EH (cell line): Measurements from ENCODE around the gene PTPRN2.

Source experiments
- DNase-seq: peaks from one replicate; pipeline ENCODE4 v3.0.0-alpha.2; 2015; ENCODE audit warnings: low read depth

PTPRN2 gene

DNA sequence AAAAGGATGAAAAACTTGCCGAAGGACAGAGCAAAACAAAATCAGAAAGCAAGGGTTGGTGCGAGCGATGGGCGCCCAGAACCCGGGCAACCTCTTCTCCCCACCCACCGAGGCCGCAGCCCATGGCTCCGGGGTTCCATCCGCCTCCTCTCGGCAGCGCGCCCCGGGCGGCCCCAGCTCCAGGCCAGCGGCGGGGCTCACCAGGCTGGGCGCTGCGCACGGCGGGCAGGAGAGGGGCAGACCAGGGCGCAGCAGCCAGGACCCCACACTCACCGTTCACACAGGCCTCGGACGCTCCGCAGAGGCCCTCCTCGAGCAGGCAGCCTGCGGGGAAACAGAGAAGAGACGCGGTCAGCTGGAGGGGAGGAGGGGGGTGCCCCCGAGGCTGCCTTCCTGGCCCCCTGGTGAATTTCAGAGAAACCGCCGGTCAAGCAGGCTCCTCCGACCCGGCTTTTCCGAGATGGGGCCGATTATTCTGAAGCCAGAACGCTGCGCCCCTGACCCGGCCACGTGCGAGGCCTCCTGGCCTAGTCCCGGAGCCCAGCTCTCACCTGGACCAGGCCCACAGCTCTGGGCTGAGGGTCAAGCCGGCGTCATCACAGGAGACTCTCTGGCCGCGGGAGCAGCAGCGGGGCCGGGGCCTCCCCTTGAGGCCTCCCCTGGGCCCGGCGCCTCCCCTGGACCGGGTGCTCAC is 98.0 kb downstream of the PTPRN2 start:
- no peak for DNase-seq

DNA sequence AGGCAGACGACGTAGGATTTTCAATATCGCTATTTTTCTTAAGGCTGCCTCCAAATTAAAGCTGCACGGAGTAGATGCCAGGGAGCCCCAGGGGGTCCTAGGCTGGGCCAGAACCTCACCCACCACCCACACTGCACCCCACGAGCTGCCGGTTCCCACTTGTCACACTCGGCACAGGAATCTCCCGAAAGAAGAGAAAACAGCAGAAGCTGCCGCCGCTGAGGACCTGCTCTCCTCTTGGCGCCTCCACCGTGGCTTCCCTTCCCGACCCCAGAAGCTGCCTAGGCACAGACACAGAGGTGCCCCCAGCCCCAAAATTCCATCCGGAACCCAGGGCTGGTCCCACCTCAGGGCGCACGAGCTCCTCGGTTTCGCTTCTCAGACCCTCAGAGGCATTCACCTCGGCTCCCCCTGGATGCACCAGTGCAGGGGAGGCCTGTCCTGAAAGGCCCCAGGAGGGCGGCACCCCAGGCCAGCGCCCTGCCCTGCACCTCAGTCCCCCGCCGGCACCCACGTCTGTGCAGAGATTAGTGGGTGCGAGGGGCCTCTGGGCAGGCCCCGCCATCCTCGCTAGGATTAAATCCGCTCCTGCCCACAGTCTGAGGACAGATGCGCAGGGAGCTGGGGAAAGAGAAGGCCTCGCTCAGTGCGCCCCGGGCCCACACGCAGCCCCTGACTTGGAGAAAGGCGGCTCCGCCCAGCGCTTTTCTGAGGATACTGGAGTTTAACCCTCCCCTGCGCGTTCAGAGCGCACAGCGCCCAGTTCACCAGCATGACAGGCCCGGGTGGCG is 99.2 kb downstream of the PTPRN2 start:
- DNase-seq = no peak

DNA sequence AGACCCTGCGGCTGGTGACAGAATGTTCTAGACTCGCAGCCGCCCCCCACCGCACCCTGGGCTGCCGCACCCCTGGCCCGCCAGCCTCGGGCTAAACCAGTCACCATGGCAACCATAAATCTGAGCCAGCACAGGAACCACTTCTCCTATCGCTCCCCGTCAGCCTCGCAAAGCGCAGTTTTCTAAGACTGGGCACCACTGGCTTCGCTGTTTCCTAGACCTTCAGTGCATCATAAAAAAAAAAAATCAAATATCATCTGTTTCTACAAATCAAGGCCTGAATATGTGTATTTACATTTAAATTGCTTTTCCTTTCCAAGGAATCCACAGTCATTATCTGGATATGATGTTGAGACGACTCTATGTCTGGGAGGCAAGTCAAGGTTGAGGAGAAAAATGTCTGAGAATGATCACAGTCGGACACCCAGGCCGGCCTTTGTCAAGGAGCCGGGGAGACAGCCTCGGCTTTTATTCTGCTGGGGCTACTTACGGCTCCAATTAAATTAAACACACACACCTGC is 99.9 kb downstream of the PTPRN2 start:
- DNase-seq = no peak

DNA sequence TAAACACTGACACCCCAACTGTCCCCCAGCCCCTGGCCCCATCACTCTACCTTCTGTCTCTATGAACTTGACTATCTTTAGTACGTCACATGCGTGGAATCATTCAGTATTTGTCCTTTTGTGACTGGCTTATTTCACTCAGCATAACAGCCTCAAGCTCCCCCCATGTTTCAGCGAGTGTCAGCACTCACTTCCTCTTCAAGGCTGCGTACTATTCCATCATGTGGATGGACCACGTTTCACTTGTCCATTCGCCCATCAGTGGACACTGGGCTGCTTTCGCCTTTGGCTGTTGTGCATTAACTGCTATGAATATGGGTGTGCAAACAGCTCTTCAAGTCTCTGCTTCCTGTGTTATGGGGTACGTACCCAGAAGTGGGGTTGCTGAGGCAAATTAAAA is 100.7 kb downstream of the PTPRN2 start:
- DNase-seq = no peak

DNA sequence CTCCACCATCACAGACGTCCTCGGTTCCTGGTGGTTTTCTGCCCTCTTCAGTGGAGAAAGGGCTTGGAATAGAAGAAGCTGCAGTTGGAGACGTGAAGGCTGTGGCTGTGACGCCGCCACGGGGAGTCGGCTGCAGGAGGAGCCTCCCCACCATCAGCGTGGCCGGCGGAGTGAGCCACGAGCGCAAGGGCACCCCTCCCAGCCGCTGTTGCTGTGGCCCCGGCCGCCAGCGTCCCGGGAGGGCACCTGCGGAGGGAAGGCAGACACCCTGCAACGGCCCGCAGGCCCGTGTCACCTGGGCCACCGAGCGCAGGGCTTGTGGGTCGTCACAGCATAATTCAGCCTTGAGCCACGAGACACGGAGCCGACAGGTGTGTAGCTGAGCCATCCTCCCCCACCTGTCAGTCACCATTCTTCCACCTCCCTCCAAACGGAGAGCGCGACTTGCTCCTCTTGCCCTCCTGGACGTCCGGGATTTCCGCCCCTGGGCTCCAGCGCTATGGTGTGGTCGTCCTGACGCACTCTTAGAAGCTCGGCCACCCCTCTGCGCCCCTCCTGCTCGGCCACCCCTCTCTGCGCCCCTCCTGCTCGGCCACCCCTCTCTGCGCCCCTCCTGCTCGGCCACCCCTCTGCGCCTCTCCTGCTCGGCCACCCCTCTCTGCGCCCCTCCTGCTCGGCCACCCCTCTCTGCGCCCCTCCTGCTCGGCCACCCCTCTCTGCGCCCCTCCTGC is 102.7 kb downstream of the PTPRN2 start:
- no peak for DNase-seq

DNA sequence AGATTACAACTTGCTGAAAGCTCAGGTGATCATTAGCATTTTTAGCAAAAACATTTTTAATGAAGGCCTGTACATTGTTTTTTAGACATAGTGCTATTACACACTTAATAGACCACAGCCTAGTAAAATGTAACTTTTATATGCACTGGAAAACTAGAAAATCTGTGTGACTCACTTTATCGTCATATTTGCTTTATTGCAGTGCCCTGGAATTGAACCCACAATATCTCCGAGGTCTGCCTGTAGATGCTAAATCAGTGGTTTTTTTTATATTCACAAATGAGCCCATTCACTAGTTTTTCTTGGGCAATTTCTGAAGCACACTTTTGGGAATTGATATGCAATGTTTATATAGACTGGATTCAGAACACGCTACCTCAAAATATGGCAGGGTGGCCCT is 105.1 kb downstream of the PTPRN2 start:
- no peak for DNase-seq

DNA sequence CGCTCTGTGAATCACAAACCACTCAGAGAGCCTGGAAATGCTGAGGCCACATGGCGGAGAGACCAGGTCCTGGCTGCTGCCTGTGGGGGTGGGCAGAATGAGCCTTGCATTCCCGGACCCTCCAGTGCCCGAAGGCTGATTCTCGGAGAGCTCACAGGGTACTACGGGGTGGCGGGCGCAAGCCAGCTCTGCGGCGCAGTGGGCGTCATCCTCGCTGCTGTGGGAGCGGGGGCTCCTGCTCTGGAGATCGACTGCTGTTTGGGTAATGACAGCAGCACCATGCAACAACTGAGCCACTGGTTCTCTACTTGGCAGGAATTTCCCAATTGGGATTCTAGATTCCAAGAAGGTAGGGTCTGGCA is 108.0 kb downstream of the PTPRN2 start:
- no peak for DNase-seq

DNA sequence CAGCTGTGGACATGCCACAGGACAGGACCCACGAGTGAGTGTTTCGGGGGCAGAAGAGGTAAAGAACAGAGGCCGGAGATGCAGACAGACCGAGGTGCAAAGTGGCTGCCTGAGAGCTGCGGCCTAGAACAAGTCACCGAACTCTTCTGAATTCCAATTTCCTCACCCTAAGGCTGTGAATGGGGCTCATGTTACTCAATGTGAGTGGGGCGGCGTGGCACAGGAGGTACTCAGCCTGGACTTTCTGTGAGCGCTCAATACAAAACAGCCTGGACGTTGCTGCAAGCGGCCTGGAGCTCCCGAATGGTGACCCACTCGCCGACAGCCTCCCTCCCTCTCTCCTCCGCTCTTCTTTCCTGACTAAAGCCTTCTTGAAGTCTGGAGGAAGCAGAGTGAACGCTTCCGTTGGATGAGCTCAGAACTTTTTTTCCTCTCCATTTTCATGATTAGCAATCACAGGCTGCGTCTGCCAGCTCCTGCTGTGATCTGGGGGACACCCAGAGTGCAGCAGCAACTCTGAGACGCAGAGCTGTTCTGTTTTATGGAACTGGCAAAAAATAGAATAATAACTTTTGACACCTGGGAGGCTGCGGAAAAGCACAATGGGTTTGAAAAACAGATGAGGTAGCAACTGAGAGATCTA is 108.5 kb downstream of the PTPRN2 start:
- DNase-seq = no peak

DNA sequence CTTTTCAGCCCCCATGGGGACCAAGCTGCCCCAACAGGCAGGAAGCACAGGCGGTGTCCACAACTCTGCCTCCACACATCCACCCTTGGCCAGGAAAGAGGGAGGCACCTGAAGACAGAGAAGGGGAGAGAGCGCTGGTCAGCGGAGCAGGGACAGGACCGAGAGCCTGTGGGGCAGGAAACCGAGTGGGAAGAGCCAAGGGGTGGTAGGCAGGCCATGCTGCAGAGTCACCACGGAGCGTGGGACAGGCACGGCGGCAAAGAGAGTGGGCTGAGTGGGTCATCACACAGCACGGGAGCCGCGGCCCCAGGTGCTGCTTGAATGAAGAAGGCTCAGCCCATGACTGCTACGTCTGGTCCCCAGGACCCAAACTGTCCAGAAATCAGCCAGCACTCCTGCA is 109.8 kb downstream of the PTPRN2 start:
- no peak for DNase-seq

DNA sequence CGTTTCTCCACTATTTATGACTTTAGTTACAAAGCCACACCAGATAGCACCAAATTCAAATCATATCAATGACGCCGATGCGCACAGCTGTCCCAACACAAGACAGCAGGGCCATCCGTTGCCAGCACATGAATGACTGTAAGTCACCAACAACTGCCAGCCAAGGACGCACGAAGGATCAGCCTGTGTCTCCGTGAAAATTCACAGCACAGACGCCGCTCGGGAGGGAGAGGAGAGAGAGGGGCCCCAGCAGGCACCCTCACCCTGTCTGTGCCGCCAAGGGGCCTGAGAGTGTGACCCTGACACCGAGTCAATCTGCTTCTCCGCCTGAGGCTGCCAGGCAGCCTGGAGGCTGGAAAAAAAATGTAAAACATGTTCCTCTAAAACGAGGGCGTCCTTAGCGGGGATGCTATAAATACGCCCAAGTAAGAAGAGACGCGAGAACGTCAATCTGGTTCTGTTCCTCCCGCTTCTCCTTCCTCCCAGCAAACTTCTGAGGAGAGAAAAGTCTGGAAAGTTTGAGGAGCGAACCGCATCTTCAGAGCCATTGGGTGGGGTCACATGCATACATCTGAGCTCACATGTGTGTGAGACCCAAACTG is 111.2 kb downstream of the PTPRN2 start:
- DNase-seq = no peak

DNA sequence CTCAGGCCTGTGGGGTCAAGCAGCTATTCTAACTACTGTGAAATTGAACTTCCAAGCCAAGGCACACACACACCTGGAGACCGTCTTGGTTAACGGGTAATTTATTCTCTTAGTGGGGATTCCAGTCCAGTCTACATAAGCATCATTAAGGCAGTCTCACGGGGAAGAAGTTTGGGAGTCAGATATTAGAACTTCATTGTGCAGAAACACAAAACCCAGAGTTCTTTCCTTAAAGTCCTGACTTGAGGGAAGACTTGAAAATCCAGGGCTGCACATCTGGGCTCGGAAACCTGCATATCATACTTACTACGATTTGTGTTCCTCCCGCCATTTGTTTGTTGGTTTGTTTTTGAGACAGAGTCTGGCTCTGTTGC is 112.0 kb downstream of the PTPRN2 start:
- no peak for DNase-seq

DNA sequence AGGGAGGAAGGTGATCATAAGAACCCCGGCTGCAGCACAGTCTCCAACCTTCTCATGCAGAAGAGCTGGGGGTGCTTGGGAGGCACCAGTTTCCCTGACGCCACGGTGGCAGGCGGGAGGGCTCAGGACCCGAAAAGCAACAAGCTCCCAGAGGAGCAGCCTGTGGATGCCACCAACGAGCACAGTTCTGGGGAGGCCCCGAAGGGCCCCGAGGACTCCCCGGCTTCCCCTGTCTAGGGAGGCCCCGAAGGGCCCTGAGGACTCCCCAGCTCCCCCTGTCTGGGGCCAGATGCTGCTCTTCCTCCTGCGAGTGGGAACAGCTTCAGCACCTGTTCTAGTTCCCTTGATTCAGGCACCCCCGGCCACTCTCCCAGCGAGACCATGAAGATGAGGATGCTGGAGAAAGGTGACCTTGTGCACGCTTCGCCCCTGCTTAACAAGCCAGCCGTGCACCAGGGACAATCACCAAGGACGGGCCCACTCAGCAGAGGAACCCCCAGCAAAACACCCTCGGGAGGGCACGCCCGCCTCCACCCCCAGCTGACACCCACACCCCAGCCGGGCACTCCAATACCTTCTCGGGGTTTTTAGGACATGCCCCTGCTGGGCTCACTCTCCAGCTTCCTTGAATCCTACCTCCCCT is 112.5 kb downstream of the PTPRN2 start:
- no peak for DNase-seq

DNA sequence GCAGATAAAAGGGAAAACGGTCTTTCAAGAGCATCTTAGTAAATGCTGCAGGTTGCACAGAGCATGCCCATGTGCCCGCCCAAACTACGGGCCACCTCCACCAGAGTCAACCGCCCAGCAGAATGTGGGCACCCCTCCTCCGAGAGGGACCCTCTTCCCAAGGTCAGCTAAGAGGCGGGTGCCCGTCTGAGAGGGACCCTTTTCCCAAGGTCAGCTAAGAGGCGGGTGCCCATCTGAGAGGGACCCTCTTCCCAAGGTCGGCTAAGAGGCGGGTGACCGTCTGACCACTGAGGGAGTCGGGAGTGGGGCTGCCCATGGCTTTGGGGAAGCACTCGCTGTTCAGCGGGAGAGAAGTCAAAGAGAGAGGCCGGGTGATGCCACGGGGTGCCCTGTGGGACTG is 113.1 kb downstream of the PTPRN2 start:
- DNase-seq = no peak

DNA sequence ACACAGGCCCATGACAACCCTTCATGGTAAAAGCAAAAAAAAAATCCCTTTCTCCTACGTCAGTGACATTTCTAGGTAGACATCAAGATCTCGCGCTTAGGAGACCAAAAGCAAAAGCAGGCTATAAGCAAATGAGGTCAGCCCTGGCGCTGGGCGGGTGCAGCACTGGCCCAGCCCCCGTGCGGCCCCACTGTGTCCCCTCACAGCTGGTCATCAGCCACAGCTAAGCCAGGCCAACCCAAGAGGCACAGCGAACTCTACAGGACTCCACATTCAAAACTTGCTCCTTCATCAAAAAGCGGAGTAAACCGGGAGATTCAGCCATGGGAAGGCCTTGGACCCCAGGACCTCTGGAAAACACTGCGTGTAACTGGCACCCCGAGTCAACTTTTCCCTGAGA is 113.7 kb downstream of the PTPRN2 start:
- DNase-seq = no peak

DNA sequence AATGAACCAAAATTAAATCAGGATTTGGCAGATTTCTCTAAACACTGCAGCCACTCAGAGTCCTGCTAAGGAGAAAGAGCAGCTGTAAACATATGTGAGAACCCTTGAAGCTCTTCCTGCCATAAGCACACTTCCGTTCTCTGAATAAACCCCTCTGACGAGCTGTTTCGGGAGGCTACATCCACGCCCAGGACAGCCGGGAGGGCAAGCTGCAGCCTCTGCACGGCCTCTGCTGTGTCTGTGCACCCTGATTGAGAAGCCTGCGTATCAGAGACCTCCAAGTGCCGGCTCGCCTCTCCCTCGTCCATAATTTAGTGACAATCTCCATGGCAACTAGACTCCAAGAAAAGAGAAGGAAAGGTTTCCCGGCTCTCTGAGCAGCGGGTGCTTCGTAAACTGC is 114.4 kb downstream of the PTPRN2 start:
- DNase-seq = no peak

DNA sequence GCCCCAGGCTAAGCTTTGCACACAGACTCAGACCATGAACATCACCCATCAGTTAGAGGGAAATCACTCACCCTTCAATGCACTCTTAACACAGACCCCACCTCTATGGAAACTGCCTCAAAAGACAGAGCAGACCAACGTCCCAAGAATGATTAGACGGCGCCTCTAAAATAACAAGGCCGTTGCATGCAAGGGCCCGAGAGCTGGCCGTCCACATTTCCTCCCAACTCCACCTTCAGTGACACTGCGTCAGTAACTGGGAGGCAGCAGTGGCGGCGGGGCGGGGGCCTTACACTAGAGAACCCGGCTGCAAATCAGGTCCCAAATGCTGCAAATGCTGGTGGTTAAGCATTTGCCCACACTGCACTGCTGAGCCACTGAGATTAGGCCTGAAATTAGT is 115.0 kb downstream of the PTPRN2 start:
- no peak for DNase-seq

DNA sequence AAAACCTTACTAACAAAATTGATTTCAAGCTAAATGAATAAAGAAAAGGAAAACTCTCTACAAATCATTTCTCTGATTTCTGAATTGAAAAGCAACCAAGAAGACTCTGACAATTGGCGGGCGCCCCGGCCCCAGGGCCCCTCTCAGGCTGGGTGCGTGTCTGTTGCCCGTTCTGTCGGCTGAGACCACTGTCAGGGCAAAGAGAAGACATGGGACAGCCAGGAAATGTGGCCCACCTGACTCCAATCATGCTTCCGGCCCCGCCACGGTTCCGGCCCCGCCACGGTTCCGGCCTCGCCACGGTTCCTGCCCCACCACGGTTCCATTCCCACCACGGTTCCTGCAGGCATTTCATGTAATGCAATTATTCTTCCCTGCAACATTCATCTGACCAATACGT is 115.9 kb downstream of the PTPRN2 start:
- DNase-seq = no peak

DNA sequence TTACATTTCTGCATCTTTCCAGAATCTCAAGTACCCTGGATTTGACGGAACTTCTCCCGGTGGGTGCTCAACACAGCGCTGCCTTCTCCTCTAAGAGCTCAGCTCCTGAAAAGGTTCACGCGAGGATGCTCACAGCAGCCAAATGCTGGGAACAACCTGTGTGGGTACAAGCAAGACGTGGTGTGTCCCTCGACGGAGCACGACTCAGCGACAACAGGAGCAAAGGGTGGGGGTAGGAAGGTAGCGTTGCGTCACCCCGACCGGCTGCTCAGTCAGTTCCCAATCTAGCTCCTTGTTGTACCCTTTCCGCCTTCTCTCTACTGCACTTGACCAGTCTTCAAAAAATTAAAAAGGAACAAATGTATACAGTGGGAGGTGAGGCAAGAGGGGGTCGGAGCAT is 117.3 kb downstream of the PTPRN2 start:
- DNase-seq = no peak

DNA sequence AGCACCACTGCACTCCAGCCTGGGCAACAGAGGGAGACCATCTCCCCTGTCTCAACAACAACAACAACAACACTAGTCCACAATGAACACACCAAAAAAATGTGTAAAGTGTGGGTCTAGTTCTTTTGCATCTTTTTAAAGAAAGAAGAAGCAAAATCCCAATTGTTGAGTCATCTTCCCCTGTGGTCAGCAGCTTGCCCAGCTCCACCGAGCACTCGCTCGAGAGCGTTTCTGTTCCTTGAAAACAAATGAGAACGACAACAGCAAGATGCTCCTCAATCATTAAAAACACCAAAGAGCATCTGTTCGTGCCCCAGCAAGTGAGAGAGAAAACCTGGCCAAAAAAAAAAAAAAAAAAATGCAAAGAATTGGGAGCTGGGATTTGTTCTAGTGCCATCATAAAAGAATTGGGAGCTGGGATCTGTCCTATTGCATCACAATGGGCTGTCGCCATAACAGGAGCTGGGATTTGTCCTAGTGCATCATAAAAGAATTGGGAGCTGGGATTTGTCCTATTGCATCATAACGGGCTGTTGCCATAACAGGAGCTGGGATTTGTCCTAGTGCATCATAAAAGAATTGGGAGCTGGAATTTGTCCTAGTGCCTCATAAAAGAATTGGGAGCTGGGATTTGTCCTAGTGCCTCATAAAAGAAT is 118.1 kb downstream of the PTPRN2 start:
- no peak for DNase-seq

DNA sequence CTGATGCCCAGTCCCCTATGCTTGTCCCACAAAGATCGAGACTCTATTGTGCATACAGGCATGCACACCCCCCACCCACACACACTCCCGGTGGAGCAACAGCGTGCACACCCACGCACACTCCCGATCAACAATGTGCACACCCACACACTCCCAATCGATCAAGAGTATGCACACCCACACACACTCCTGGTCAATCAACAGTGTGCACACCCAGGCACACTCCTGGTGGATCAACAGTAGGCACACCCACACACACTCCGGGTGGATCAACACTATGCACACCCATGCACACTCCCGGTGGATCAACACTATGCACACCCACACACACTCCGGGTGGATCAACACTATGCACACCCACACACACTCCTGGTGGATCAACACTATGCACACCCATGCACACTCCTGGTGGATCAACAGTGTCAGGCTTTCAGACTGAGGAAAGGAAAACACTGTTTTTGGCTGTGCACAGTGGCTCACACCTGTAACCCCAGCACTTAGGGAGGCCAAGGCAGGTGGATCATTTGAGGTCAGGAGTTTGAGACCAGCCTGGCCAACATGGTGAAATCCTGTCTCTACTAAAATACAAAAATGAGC is 118.8 kb downstream of the PTPRN2 start:
- no peak for DNase-seq

DNA sequence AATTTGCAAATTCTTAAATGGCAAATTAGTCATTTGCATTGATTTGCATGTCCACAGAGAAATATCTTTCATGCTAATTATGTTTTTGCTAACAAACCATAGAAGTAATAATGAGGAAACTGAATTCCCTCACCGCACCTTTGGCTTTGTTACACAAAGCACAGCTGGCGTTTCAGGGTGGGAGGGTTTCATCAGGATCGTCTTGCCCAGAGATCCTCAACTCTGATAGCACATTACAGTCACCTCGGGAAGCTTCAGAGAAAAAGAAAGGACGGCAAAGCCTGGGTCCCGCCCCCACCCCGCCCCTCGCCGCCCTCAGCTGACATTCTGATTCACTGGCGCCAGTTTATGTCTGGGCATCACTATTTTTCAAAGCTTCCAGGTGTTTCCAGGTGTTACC is 119.4 kb downstream of the PTPRN2 start:
- DNase-seq = no peak
